HepG2 (cell line): Measurements from ENCODE around the gene ZNF714. TPM values are rescaled to one million over a fixed set of nuclear protein-coding genes. Genes with fewer than 3 reads are reported as not detected.
A peak's percentile ranks its signal among the peaks of the same experiment; 100 is the strongest.

ENCODE experiments used
- ATF2 ChIP-seq: sonication (generic); formaldehyde crosslinking; IDR thresholded peaks from 2 replicates; pipeline ENCODE4 v1.4.0; 2020; ENCODE audit warnings: missing genetic modification reagents
- GLI4 ChIP-seq: sonication (generic); formaldehyde crosslinking; IDR thresholded peaks from 2 replicates; pipeline ENCODE4 v1.5.1; 2020; ENCODE audit warnings: missing genetic modification reagents, mild to moderate bottlenecking, moderate library complexity, borderline replicate concordance
- GTF2F1 ChIP-seq: fragments of 150-350 bp; IDR thresholded peaks from 2 replicates; pipeline ENCODE4 v1.6.1; 2014; ENCODE audit warnings: low read length
- KDM3A ChIP-seq: IDR thresholded peaks from 2 replicates; pipeline ENCODE4 v1.6.1; 2018; ENCODE audit warnings: low read depth, missing compliant biosample characterization
- KMT2B ChIP-seq: IDR thresholded peaks from 2 replicates; pipeline ENCODE4 v1.6.1; 2016; ENCODE audit warnings: missing genetic modification reagents, missing compliant biosample characterization
- MLLT10 ChIP-seq: sonication (generic); formaldehyde crosslinking; IDR thresholded peaks from 2 replicates; pipeline ENCODE4 v1.4.0; 2020; ENCODE audit warnings: missing genetic modification reagents
- MXI1 ChIP-seq: IDR thresholded peaks from 3 replicates; pipeline ENCODE4 v1.6.1; 2012; ENCODE audit warnings: low read depth, low read length, inconsistent platforms, borderline replicate concordance
- POLR2AphosphoS2 ChIP-seq: IDR thresholded peaks from 2 replicates; pipeline ENCODE4 v1.6.1; 2011; ENCODE audit warnings: low read depth, low read length, improper control_type of control experiment
- SKIL ChIP-seq: sonication (generic); formaldehyde crosslinking; IDR thresholded peaks from 2 replicates; pipeline ENCODE4 v1.8.0; 2022; ENCODE audit warnings: missing genetic modification reagents, mild to moderate bottlenecking, moderate library complexity, borderline replicate concordance
- SP140L ChIP-seq: sonication (generic); formaldehyde crosslinking; IDR thresholded peaks from 2 replicates; pipeline ENCODE4 v1.4.0; 2020; ENCODE audit warnings: missing genetic modification reagents, borderline replicate concordance
- SP5 ChIP-seq: IDR thresholded peaks from 2 replicates; pipeline ENCODE4 v1.6.1; 2016; ENCODE audit warnings: low read depth, borderline replicate concordance
- TP53 ChIP-seq: sonication (generic); formaldehyde crosslinking; conservative IDR thresholded peaks from 2 replicates; pipeline ENCODE4 v1.4.0; 2020; ENCODE audit warnings: missing genetic modification reagents
- ZBTB37 ChIP-seq: sonication (generic); formaldehyde crosslinking; IDR thresholded peaks from 2 replicates; pipeline ENCODE4 v1.4.0; 2020; ENCODE audit warnings: mild to moderate bottlenecking, missing genetic modification reagents
- ZNF12 ChIP-seq: sonication (generic); formaldehyde crosslinking; IDR thresholded peaks from 2 replicates; pipeline ENCODE4 v1.5.0; 2020; ENCODE audit warnings: missing genetic modification reagents
- ZNF232 ChIP-seq: sonication (generic); formaldehyde crosslinking; IDR thresholded peaks from 2 replicates; pipeline ENCODE4 v1.4.0; 2020; ENCODE audit warnings: missing genetic modification reagents, borderline replicate concordance
- ZNF543 ChIP-seq: sonication (generic); formaldehyde crosslinking; IDR thresholded peaks from 2 replicates; pipeline ENCODE4 v1.4.0; 2020; ENCODE audit warnings: mild to moderate bottlenecking, missing genetic modification reagents
- ZNF607 ChIP-seq: sonication (generic); formaldehyde crosslinking; IDR thresholded peaks from 2 replicates; pipeline ENCODE4 v1.5.1; 2020; ENCODE audit warnings: missing genetic modification reagents, mild to moderate bottlenecking, borderline replicate concordance
- ZNF782 ChIP-seq: sonication (generic); formaldehyde crosslinking; IDR thresholded peaks from 2 replicates; pipeline ENCODE4 v1.4.0; 2020; ENCODE audit warnings: missing genetic modification reagents, mild to moderate bottlenecking, borderline replicate concordance
- ZSCAN29 ChIP-seq: sonication (generic); formaldehyde crosslinking; conservative IDR thresholded peaks from 2 replicates; pipeline ENCODE4 v1.4.0; 2020; ENCODE audit warnings: mild to moderate bottlenecking, missing genetic modification reagents
- polyA plus RNA-seq, 8 experiments: library from polyadenylated mRNA; depleted of rRNA in 3 of 8; stranded (reverse) in 7 of 8; unstranded in 1 of 8; fragments of >200 nt; fragmentation: Illumina TruSeq in 4 of 8; extraction: Trizol in 4 of 8; gene quantifications; 2 replicates each; pipeline versions ENCODE4 v1.2.1 to v1.2.3, GENCODE V29; 2011 to 2016; ENCODE audit warnings: low read depth in 4 of 8, missing spikeins in 1 of 8, mixed read lengths in 1 of 8; ENCODE audit not compliant: insufficient read depth in 1 of 8
- total RNA-seq, 5 experiments: library from RNA; depleted of rRNA; stranded (reverse); fragments of >200 nt; fragmentation: Illumina TruSeq; extraction: Trizol; gene quantifications; 2 replicates each; pipeline ENCODE4 v1.2.3, GENCODE V29; 2016; ENCODE audit warnings: low read depth in 1 of 5
- TF ChIP-seq, protein P1 (sequence below), 2 experiments: sonication (generic) in 1 of 2; formaldehyde crosslinking in 1 of 2; IDR thresholded peaks; 2 replicates each; pipeline versions ENCODE4 v1.4.0 to v1.6.1; 2018 to 2020; ENCODE audit warnings: missing genetic modification reagents in 2 of 2, borderline replicate concordance in 1 of 2, low read depth in 1 of 2, mild to moderate bottlenecking in 1 of 2, missing biosample characterization in 1 of 2

ZNF714 gene
- total and polyA plus RNA-seq, 2 of the 13 experiments (the other 11 are each of a cell fraction or from before 2014, with no cell fraction given) = 6.7 to 27.8 TPM

DNA sequence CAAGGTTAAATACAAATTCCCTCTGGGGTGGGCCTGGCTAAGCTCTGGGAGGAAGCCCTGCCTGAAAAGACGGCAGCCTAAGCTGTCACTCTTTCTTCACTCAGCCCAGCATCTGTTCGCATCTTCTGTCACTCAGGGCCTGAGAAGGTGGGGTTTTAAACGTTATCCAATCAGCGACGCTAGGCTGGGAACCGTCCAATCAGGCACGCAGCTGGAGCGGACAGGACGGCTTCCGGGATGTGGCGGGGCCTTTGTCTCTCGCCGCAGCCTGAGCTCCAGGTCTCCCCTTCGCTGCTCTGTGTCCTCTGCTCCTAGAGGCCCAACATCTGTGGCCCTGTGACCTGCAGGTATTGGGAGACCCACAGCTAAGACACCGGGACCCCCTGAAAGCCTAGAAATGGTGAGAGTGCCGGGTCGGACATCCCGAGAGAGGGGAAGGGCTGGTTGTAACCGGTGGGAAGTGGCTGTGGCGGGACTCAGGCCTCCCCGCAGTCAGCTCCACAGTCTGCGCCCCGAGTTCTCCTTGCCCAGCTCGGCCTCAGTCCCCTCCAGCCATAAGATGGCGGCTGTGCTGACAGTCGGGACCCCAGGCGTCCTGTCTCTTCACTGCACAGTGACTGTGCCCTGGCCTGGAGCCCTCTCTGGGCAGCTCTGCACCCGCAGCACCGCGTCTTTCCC lies 59.9 kb downstream of the ZNF714 start, which contains the start of gene ZNF431 (continued):
- TF ChIP-seq ATF2 (CRISPR knock-in tag) (no peak), TP53 (CRISPR knock-in tag) (no peak), MXI1 (peak; percentile 51; the same call in 1 of the 3 replicates), GTF2F1 (no peak), ZNF782 (no peak), ZNF543 (CRISPR knock-in tag) (peak; percentile 67; the same call in 1 of the 2 replicates), ZNF607 (CRISPR knock-in tag) (no peak), KMT2B (CRISPR knock-in tag) (peak; percentile 75; the same call in 1 of the 2 replicates), KDM3A (no peak), ZNF232 (no peak), ZBTB37 (no peak), ZNF12 (CRISPR knock-in tag) (no peak), POLR2AphosphoS2 (no peak), SP5 (CRISPR knock-in tag) (no peak), SP140L (CRISPR knock-in tag) (no peak), GLI4 (CRISPR knock-in tag) (no peak), SKIL (CRISPR knock-in tag) (no peak), MLLT10 (CRISPR knock-in tag) (no peak), ZSCAN29 (CRISPR knock-in tag) (no peak)
- TF ChIP-seq, protein P1, sequence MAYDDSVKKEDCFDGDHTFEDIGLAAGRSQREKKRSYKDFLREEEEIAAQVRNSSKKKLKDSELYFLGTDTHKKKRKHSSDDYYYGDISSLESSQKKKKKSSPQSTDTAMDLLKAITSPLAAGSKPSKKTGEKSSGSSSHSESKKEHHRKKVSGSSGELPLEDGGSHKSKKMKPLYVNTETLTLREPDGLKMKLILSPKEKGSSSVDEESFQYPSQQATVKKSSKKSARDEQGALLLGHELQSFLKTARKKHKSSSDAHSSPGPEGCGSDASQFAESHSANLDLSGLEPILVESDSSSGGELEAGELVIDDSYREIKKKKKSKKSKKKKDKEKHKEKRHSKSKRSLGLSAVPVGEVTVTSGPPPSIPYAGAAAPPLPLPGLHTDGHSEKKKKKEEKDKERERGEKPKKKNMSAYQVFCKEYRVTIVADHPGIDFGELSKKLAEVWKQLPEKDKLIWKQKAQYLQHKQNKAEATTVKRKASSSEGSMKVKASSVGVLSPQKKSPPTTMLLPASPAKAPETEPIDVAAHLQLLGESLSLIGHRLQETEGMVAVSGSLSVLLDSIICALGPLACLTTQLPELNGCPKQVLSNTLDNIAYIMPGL (CRISPR knock-in tag; IDR thresholded peaks at IDR 0.05; ENCODE audit: borderline replicate concordance in 1 of 2, low read depth in 1 of 2) = peak in 1 of 2 experiments; percentile 70; a peak in 2 of 4 replicates
